Amniotic epithelial cell (primary cell): ENCODE results near the gene GPRC5A.
A peak's percentile ranks its signal among the peaks of the same experiment; 100 is the strongest.

Experiments
- DNase-seq: peaks from one replicate; pipeline ENCODE4 v3.0.0-alpha.2; 2010; ENCODE audit warnings: low read depth

Gene GPRC5A

GRCh38 chr12:12885096-12885792 lies 6.1 kb upstream of the GPRC5A start:
- peak; percentile 59 for DNase-seq

GRCh38 chr12:12887471-12887870 lies 3.9 kb upstream of the GPRC5A start:
- DNase-seq: no peak

- no peak for DNase-seq
Observed at GRCh38 chr12:12889701-12890100, 1.7 kb upstream of the GPRC5A start.

GRCh38 chr12:12890543-12891079 lies 751 bp upstream of the GPRC5A start:
- peak; percentile 75 for DNase-seq

- DNase-seq: no peak
Observed at GRCh38 chr12:12891881-12892355, 556 bp downstream of the GPRC5A start.

GRCh38 chr12:12892681-12893141 lies 1.3 kb downstream of the GPRC5A start:
- no peak for DNase-seq

- DNase-seq: no peak
Observed at GRCh38 chr12:12893438-12893837, 2.1 kb downstream of the GPRC5A start.

- DNase-seq: peak; percentile 94
Observed at GRCh38 chr12:12896260-12896659, 4.9 kb downstream of the GPRC5A start.

GRCh38 chr12:12897302-12897701 lies 5.9 kb downstream of the GPRC5A start:
- DNase-seq: no peak

GRCh38 chr12:12898136-12898717 lies 6.9 kb downstream of the GPRC5A start:
- no peak for DNase-seq

- DNase-seq: no peak
Observed at GRCh38 chr12:12898911-12899511, 7.6 kb downstream of the GPRC5A start.

- peak; percentile 97 for DNase-seq
Observed at GRCh38 chr12:12899530-12900380, 8.4 kb downstream of the GPRC5A start.

- DNase-seq: no peak
Observed at GRCh38 chr12:12900786-12901157, 9.4 kb downstream of the GPRC5A start.

- DNase-seq: peak; percentile 98
Observed at GRCh38 chr12:12901158-12901791, 9.9 kb downstream of the GPRC5A start.

- DNase-seq: peak; percentile 94
Observed at GRCh38 chr12:12902036-12902435, 10.7 kb downstream of the GPRC5A start.

GRCh38 chr12:12903642-12904609 lies 12.6 kb downstream of the GPRC5A start:
- DNase-seq: no peak

GRCh38 chr12:12907552-12907951 lies 16.2 kb downstream of the GPRC5A start:
- no peak for DNase-seq

- DNase-seq: no peak
Observed at GRCh38 chr12:12908252-12908651, 16.9 kb downstream of the GPRC5A start.

- no peak for DNase-seq
Observed at GRCh38 chr12:12908711-12909110, 17.3 kb downstream of the GPRC5A start.

GRCh38 chr12:12909228-12909994 lies 18.0 kb downstream of the GPRC5A start:
- no peak for DNase-seq
